ENCODE measurements around the gene SERPINB4. TPM values are rescaled to one million over a fixed set of nuclear protein-coding genes. Genes with fewer than 3 reads are reported as not detected.
"Not testable (repeated sequence)": the region's sequence is repeated elsewhere in the genome, so short reads cannot be mapped to it uniquely, and the experiment has no call there.

SERPINB4 gene
- total RNA-seq, 2 experiments from 2014 or later = not detected

GRCh38 chr18:63661750-63662149 is 17.7 kb upstream of the SERPINB4 start, which contains the start of gene SERPINB3:
TSS of gene SERPINB3 (minus strand) at chr18:63661893. CDS start at chr18:63661216, 677 bp downstream.
- H3K4me1 Mint-ChIP-seq (ENCODE audit: low read depth); H3K27ac Mint-ChIP-seq; CTCF ChIA-PET; H3K9me3 Mint-ChIP-seq; DNase-seq; H3K27me3 Mint-ChIP-seq (ENCODE audit: low read depth); H3K4me3 Mint-ChIP-seq; intact Hi-C loops (cut with micrococcal nuclease); H3K36me3 Mint-ChIP-seq (ENCODE audit: low read depth): not testable (repeated sequence)

- H3K27me3 Mint-ChIP-seq (ENCODE audit: low read depth); H3K4me3 Mint-ChIP-seq; intact Hi-C loops (cut with micrococcal nuclease); DNase-seq; H3K4me1 Mint-ChIP-seq (ENCODE audit: low read depth); CTCF ChIA-PET; H3K9me3 Mint-ChIP-seq; H3K27ac Mint-ChIP-seq; H3K36me3 Mint-ChIP-seq (ENCODE audit: low read depth): not testable (repeated sequence)
Measured at GRCh38 chr18:63658920-63659319, 14.9 kb upstream of the SERPINB4 start.

GRCh38 chr18:63650271-63650670 is 6.2 kb upstream of the SERPINB4 start:
- H3K4me3 Mint-ChIP-seq; intact Hi-C loops (cut with micrococcal nuclease); CTCF ChIA-PET; DNase-seq; H3K4me1 Mint-ChIP-seq (ENCODE audit: low read depth); H3K27me3 Mint-ChIP-seq (ENCODE audit: low read depth); H3K9me3 Mint-ChIP-seq; H3K27ac Mint-ChIP-seq; H3K36me3 Mint-ChIP-seq (ENCODE audit: low read depth): not testable (repeated sequence)

GRCh38 chr18:63648241-63648640 is 4.2 kb upstream of the SERPINB4 start:
- Mint-ChIP-seq H3K4me1 (ENCODE audit: low read depth) (no peaks in the 10 kb centered on the region), H3K36me3 (ENCODE audit: low read depth) (no peaks in the 10 kb centered on the region), H3K27ac (no peak overlapping the region), H3K4me3 (no peak overlapping the region), H3K9me3 (no peaks in the 10 kb centered on the region), H3K27me3 (ENCODE audit: low read depth) (peaks cover 4% of the 10 kb centered on the region)
- DNase-seq = no peak
- intact Hi-C loops (cut with micrococcal nuclease) = no loop called here
- CTCF ChIA-PET = interaction anchor here (0.6 kb wide), 1 partner anchor 1688 kb away, joined by 3 read pairs; no protein-coding TSS in a partner anchor

GRCh38 chr18:63646936-63647335 is 2.9 kb upstream of the SERPINB4 start:
- H3K36me3 Mint-ChIP-seq (ENCODE audit: low read depth) = no peaks in the 10 kb centered on the region
- no peak for DNase-seq
- no peak overlapping the region for H3K27ac Mint-ChIP-seq
- H3K4me1 Mint-ChIP-seq (ENCODE audit: low read depth) = no peaks in the 10 kb centered on the region
- H3K9me3 Mint-ChIP-seq = no peaks in the 10 kb centered on the region
- intact Hi-C loops (cut with micrococcal nuclease) = no loop called here
- H3K4me3 Mint-ChIP-seq = no peak overlapping the region
- peaks cover 4% of the 10 kb centered on the region for H3K27me3 Mint-ChIP-seq (ENCODE audit: low read depth)
- CTCF ChIA-PET = no interaction called here

GRCh38 chr18:63644694-63645093 is 638 bp upstream of the SERPINB4 start:
- H3K27ac Mint-ChIP-seq; H3K36me3 Mint-ChIP-seq (ENCODE audit: low read depth); intact Hi-C loops (cut with micrococcal nuclease); H3K9me3 Mint-ChIP-seq; H3K4me3 Mint-ChIP-seq; H3K4me1 Mint-ChIP-seq (ENCODE audit: low read depth); H3K27me3 Mint-ChIP-seq (ENCODE audit: low read depth); DNase-seq; CTCF ChIA-PET: not testable (repeated sequence)

GRCh38 chr18:63642668-63643356 is 1.2 kb downstream of the SERPINB4 start:
- H3K27me3 Mint-ChIP-seq (ENCODE audit: low read depth); H3K9me3 Mint-ChIP-seq; DNase-seq; H3K4me3 Mint-ChIP-seq; CTCF ChIA-PET; H3K36me3 Mint-ChIP-seq (ENCODE audit: low read depth); intact Hi-C loops (cut with micrococcal nuclease); H3K27ac Mint-ChIP-seq; H3K4me1 Mint-ChIP-seq (ENCODE audit: low read depth): not testable (repeated sequence)

GRCh38 chr18:63641157-63641680 is 2.8 kb downstream of the SERPINB4 start:
- H3K36me3 Mint-ChIP-seq (ENCODE audit: low read depth); H3K9me3 Mint-ChIP-seq; H3K4me1 Mint-ChIP-seq (ENCODE audit: low read depth); H3K27ac Mint-ChIP-seq; intact Hi-C loops (cut with micrococcal nuclease); DNase-seq; H3K4me3 Mint-ChIP-seq; H3K27me3 Mint-ChIP-seq (ENCODE audit: low read depth): not testable (repeated sequence)
- CTCF ChIA-PET = interaction anchor here (0.6 kb wide), 1 partner anchor 398 kb away, joined by 3 read pairs; no protein-coding TSS in a partner anchor

GRCh38 chr18:63637703-63638102 is 6.4 kb downstream of the SERPINB4 start:
- no peaks in the 10 kb centered on the region for H3K36me3 Mint-ChIP-seq (ENCODE audit: low read depth)
- no peaks in the 10 kb centered on the region for H3K9me3 Mint-ChIP-seq
- CTCF ChIA-PET = no interaction called here
- intact Hi-C loops (cut with micrococcal nuclease) = no loop called here
- no peak for DNase-seq
- H3K27ac Mint-ChIP-seq = no peak overlapping the region
- no peak overlapping the region for H3K4me3 Mint-ChIP-seq
- no peaks in the 10 kb centered on the region for H3K4me1 Mint-ChIP-seq (ENCODE audit: low read depth)
- H3K27me3 Mint-ChIP-seq (ENCODE audit: low read depth) = peaks cover 1% of the 10 kb centered on the region

GRCh38 chr18:63627819-63628218 is 16.2 kb downstream of the SERPINB4 start:
- CTCF ChIA-PET = no interaction called here
- DNase-seq = no peak
- Mint-ChIP-seq H3K27ac (no peak overlapping the region), H3K4me3 (no peak overlapping the region), H3K9me3 (peaks cover 24% of the 10 kb centered on the region), H3K27me3 (ENCODE audit: low read depth) (peaks cover under 1% of the 10 kb centered on the region), H3K36me3 (ENCODE audit: low read depth) (no peaks in the 10 kb centered on the region), H3K4me1 (ENCODE audit: low read depth) (no peaks in the 10 kb centered on the region)
- intact Hi-C loops (cut with micrococcal nuclease) = no loop called here

- H3K27me3 Mint-ChIP-seq (ENCODE audit: low read depth) = peaks cover 3% of the 10 kb centered on the region
- CTCF ChIA-PET = no interaction called here
Measured at GRCh38 chr18:63626431-63626830, 17.6 kb downstream of the SERPINB4 start.

GRCh38 chr18:63624863-63625262 is 19.2 kb downstream of the SERPINB4 start:
- intact Hi-C loops (cut with micrococcal nuclease) = no loop called here
- no peak overlapping the region for H3K4me3 Mint-ChIP-seq
- CTCF ChIA-PET = interaction anchor here (0.6 kb wide), 1 partner anchor 369 kb away, joined by 3 read pairs; no protein-coding TSS in a partner anchor
- DNase-seq = no peak
- H3K27me3 Mint-ChIP-seq (ENCODE audit: low read depth) = peaks cover 3% of the 10 kb centered on the region
- no peaks in the 10 kb centered on the region for H3K4me1 Mint-ChIP-seq (ENCODE audit: low read depth)
- peaks cover 26% of the 10 kb centered on the region for H3K9me3 Mint-ChIP-seq
- no peak overlapping the region for H3K27ac Mint-ChIP-seq
- H3K36me3 Mint-ChIP-seq (ENCODE audit: low read depth) = no peaks in the 10 kb centered on the region

More at GRCh38 chr18:63626431-63626830, 17.6 kb downstream of the SERPINB4 start:
- no peak for DNase-seq
- Mint-ChIP-seq H3K36me3 (ENCODE audit: low read depth) (no peaks in the 10 kb centered on the region), H3K4me1 (ENCODE audit: low read depth) (no peaks in the 10 kb centered on the region), H3K4me3 (no peak overlapping the region), H3K27ac (no peak overlapping the region), H3K9me3 (peaks cover 24% of the 10 kb centered on the region)
- intact Hi-C loops (cut with micrococcal nuclease) = no loop called here

- Mint-ChIP-seq H3K9me3 (peaks cover 11% of the 10 kb centered on the region), H3K27me3 (ENCODE audit: low read depth) (peaks cover 3% of the 10 kb centered on the region), H3K36me3 (ENCODE audit: low read depth) (no peaks in the 10 kb centered on the region), H3K4me1 (ENCODE audit: low read depth) (no peaks in the 10 kb centered on the region), H3K27ac (no peak overlapping the region), H3K4me3 (no peak overlapping the region)
- intact Hi-C loops (cut with micrococcal nuclease) = no loop called here
- DNase-seq = no peak
- CTCF ChIA-PET = no interaction called here
Measured at GRCh38 chr18:63619661-63620060, 24.4 kb downstream of the SERPINB4 start.

Measured in activated naive CD4-positive, alpha-beta T cell treated with anti-CD3 and anti-CD28 coated beads for 36 hours (primary cell).